GM19240 (cell line): ENCODE results near the gene KIF18A.
A peak's percentile ranks its signal among the peaks of the same experiment; 100 is the strongest.
"Not testable (repeated sequence)": the region's sequence is repeated elsewhere in the genome, so short reads cannot be mapped to it uniquely, and the experiment has no call there.

ENCODE experiments used
- DNase-seq: peaks from one replicate; pipeline ENCODE4 v3.0.0; 2011; ENCODE audit warnings: low spot score; ENCODE audit not compliant: insufficient read length

The KIF18A gene

GRCh38 chr11:28107750-28108618 is at the start of gene KIF18A, which contains the start of gene METTL15:
Gene KIF18A, minus strand, starts transcription at chr11:28108156. Its CDS starts 10,209 bp downstream, at chr11:28097947.
Gene METTL15, plus strand, starts transcription at chr11:28108388. Its CDS starts 4,947 bp downstream, at chr11:28113335.
- DNase-seq: peak; percentile 13

- no peak for DNase-seq
Measured at GRCh38 chr11:28153586-28153985, 45.6 kb upstream of the KIF18A start.

GRCh38 chr11:28152743-28153142 is 44.8 kb upstream of the KIF18A start:
- no peak for DNase-seq

- no peak for DNase-seq
Measured at GRCh38 chr11:28146123-28146751, 38.3 kb upstream of the KIF18A start.

- no peak for DNase-seq
Measured at GRCh38 chr11:28144808-28145207, 36.9 kb upstream of the KIF18A start.

GRCh38 chr11:28142724-28143123 is 34.8 kb upstream of the KIF18A start:
- no peak for DNase-seq

GRCh38 chr11:28140689-28141455 is 32.9 kb upstream of the KIF18A start:
- DNase-seq: no peak

GRCh38 chr11:28139841-28140415 is 32.0 kb upstream of the KIF18A start:
- no peak for DNase-seq

GRCh38 chr11:28137832-28138231 is 29.9 kb upstream of the KIF18A start:
- DNase-seq: no peak

- DNase-seq: no peak
Measured at GRCh38 chr11:28137366-28137765, 29.4 kb upstream of the KIF18A start.

- DNase-seq: not testable (repeated sequence)
Measured at GRCh38 chr11:28136157-28136556, 28.2 kb upstream of the KIF18A start.

- no peak for DNase-seq
Measured at GRCh38 chr11:28133146-28133545, 25.2 kb upstream of the KIF18A start.

- no peak for DNase-seq
Measured at GRCh38 chr11:28132548-28132947, 24.6 kb upstream of the KIF18A start.

GRCh38 chr11:28123151-28123581 is 15.2 kb upstream of the KIF18A start:
- DNase-seq: no peak

- no peak for DNase-seq
Measured at GRCh38 chr11:28117712-28118111, 9.8 kb upstream of the KIF18A start.

- DNase-seq: no peak
Measured at GRCh38 chr11:28114731-28115130, 6.8 kb upstream of the KIF18A start.

GRCh38 chr11:28114116-28114515 is 6.2 kb upstream of the KIF18A start:
- no peak for DNase-seq

- no peak for DNase-seq
Measured at GRCh38 chr11:28110821-28111200, 2.9 kb upstream of the KIF18A start.

GRCh38 chr11:28110108-28110820 is 2.3 kb upstream of the KIF18A start:
- no peak for DNase-seq

GRCh38 chr11:28108958-28109357 is 1.0 kb upstream of the KIF18A start:
- no peak for DNase-seq
